GM12878 (cell line): ENCODE measurements around the gene NCR3LG1. TPM values are rescaled to one million over a fixed set of nuclear protein-coding genes. Genes with fewer than 3 reads are reported as not detected.

ENCODE experiments used
- ATAC-seq: fragments of 200-7000 bp; cut with Tn5 transposase; 3 replicates; pipeline ENCODE4 v1.9.1; 2020; ENCODE audit warnings: mild to moderate bottlenecking, moderate library complexity
- BruUV-seq: library from RNA; stranded (reverse); fragments of 400-500 nt; replicated peaks from 2 replicates; lab custom pipeline; 2021; lab: Mats Ljungman, UMichigan
- CTCF ChIA-PET: fragments of 300-600 bp; sonication (Branson Sonifier 250); formaldehyde crosslinking; extraction: SDS; loops from one replicate; lab custom pipeline; 2021; ENCODE audit warnings: inconsistent platforms; lab: Yijun Ruan, JAX
- POLR2A ChIA-PET: fragments of 350-600 bp; formaldehyde crosslinking; extraction: SDS; loops from one replicate; lab custom pipeline; 2021; ENCODE audit warnings: inconsistent platforms; lab: Charles Lee
- RAD21 ChIA-PET: fragments of 300-600 bp; sonication (Branson Sonifier 250); formaldehyde crosslinking; loops from one replicate; lab custom pipeline; 2023; ENCODE audit warnings: antibody characterized with exemption; ENCODE audit not compliant: unreplicated experiment; lab: Charles Lee
- SMC1A ChIA-PET: fragments of 300-600 bp; sonication (Branson Sonifier 250); formaldehyde crosslinking; loops from one replicate; lab custom pipeline; 2023; ENCODE audit not compliant: unreplicated experiment, uncharacterized antibody; lab: Charles Lee
- DNase-seq: peaks from one replicate; pipeline ENCODE4 v3.0.0-alpha.2; 2011; ENCODE audit warnings: low read depth, low spot score
- FAIRE-seq: peaks from 3 replicates; lab custom pipeline; 2011; peaks lifted over from hg19 to GRCh38; lab: Jason Lieb, UNC
- H2AFZ ChIP-seq: 2 replicates; pipeline ENCODE4 v1.6.0; 2011; ENCODE audit warnings: low read depth, low read length, control low read depth; ENCODE audit not compliant: control insufficient read depth
- H3K27ac ChIP-seq: 2 replicates; pipeline ENCODE4 v1.5.1; 2011; ENCODE audit warnings: control low read depth; ENCODE audit not compliant: control insufficient read depth, insufficient read depth
- H3K27me3 ChIP-seq, 2 experiments: replicated peaks in 1 of 2; 2 replicates each; pipeline versions ENCODE4 v1.6.0 to v1.6.1; 2011; ENCODE audit warnings: low read length in 1 of 2; ENCODE audit not compliant: control insufficient read depth in 2 of 2, insufficient read depth in 2 of 2
- H3K36me3 ChIP-seq, 2 experiments: 2 replicates each; pipeline ENCODE4 v1.5.1; 2011; ENCODE audit warnings: low read length in 1 of 2; ENCODE audit not compliant: control insufficient read depth in 2 of 2, insufficient read depth in 2 of 2
- H3K4me1 ChIP-seq: 2 replicates; pipeline ENCODE4 v1.6.1; 2011; ENCODE audit warnings: mild to moderate bottlenecking, low read length, moderate library complexity, mixed read lengths; ENCODE audit not compliant: control insufficient read depth, insufficient read depth
- H3K4me2 ChIP-seq: 2 replicates; pipeline ENCODE4 v1.6.0; 2011; ENCODE audit warnings: control low read depth; ENCODE audit not compliant: control insufficient read depth, insufficient read depth
- H3K4me3 ChIP-seq: fragments of 200-600 bp; sonication (generic); 2 replicates; pipeline ENCODE4 v1.5.1; 2016
- H3K79me2 ChIP-seq: 2 replicates; pipeline ENCODE4 v1.6.0; 2011; ENCODE audit warnings: low read length; ENCODE audit not compliant: control insufficient read depth, insufficient read depth
- H3K9ac ChIP-seq: 2 replicates; pipeline ENCODE4 v1.8.0; 2011; ENCODE audit warnings: low read length, control low read depth, mixed read lengths; ENCODE audit not compliant: control insufficient read depth, insufficient read depth
- H3K9me3 ChIP-seq: replicated peaks from 3 replicates; pipeline ENCODE4 v1.5.1; 2011; ENCODE audit warnings: mild to moderate bottlenecking, low read length; ENCODE audit not compliant: control insufficient read depth, insufficient read depth
- H4K20me1 ChIP-seq: 2 replicates; pipeline ENCODE4 v1.6.0; 2011; ENCODE audit not compliant: control insufficient read depth, insufficient read depth
- BMI1 ChIP-seq: fragments of 450-650 bp; IDR thresholded peaks from 2 replicates; pipeline ENCODE4 v1.6.1; 2016; ENCODE audit warnings: mild to moderate bottlenecking, moderate library complexity, borderline replicate concordance
- EED ChIP-seq: sonication (generic); IDR thresholded peaks from 2 replicates; pipeline ENCODE4 v1.6.1; 2016; ENCODE audit warnings: antibody characterized with exemption, low read depth
- IRF4 ChIP-seq: IDR thresholded peaks from 2 replicates; pipeline ENCODE4 v1.6.1; 2011; ENCODE audit warnings: low read depth, low read length
- KAT2A ChIP-seq: conservative IDR thresholded peaks from 2 replicates; pipeline ENCODE4 v1.6.1; 2011; ENCODE audit warnings: low read depth, low read length; ENCODE audit not compliant: control insufficient read depth
- KLF5 ChIP-seq: fragments of 450-650 bp; IDR thresholded peaks from 2 replicates; pipeline ENCODE4 v1.6.1; 2014; ENCODE audit warnings: mild to moderate bottlenecking; ENCODE audit not compliant: partially characterized antibody
- MYC ChIP-seq: IDR thresholded peaks from 2 replicates; pipeline ENCODE4 v1.6.1; 2011; ENCODE audit warnings: mild to moderate bottlenecking, low read length, moderate library complexity, inconsistent platforms; ENCODE audit not compliant: insufficient read depth, insufficient replicate concordance, insufficient read length, severe bottlenecking
- RBBP5 ChIP-seq: fragments of 200-600 bp; sonication (generic); conservative IDR thresholded peaks from 2 replicates; pipeline ENCODE4 v1.6.1; 2016
- RFX5 ChIP-seq: IDR thresholded peaks from 2 replicates; pipeline ENCODE4 v1.6.1; 2011; ENCODE audit warnings: low read depth, low read length, improper control_type of control experiment
- SMAD5 ChIP-seq: IDR thresholded peaks from 2 replicates; pipeline ENCODE4 v1.6.1; 2016; ENCODE audit warnings: antibody characterized with exemption, low read depth
- SPI1 ChIP-seq: IDR thresholded peaks from 2 replicates; pipeline ENCODE4 v1.6.1; 2011; ENCODE audit warnings: low read depth, mild to moderate bottlenecking, low read length, moderate library complexity, borderline replicate concordance; ENCODE audit not compliant: insufficient read depth
- TARDBP ChIP-seq: IDR thresholded peaks from 2 replicates; pipeline ENCODE4 v1.6.1; 2016; ENCODE audit warnings: borderline replicate concordance
- ZNF217 ChIP-seq: fragments of 450-650 bp; IDR thresholded peaks from 2 replicates; pipeline ENCODE4 v1.6.1; 2017; ENCODE audit warnings: antibody characterized with exemption, mild to moderate bottlenecking
- ZNF622 ChIP-seq: fragments of 450-650 bp; IDR thresholded peaks from 2 replicates; pipeline ENCODE4 v1.6.1; 2017; ENCODE audit warnings: mild to moderate bottlenecking, inconsistent platforms
- WGBS: methylation state at CpG from one replicate; pipeline ENCODE4 v1.1.6; 2016; ENCODE audit warnings: low lambda C conversion rate; ENCODE audit not compliant: insufficient replicate concordance, insufficient coverage; ENCODE audit errors: missing lambda C conversion rate; 5-methylcytosine and 5-hydroxymethylcytosine counted together
- in situ Hi-C: fragments of 300-500 bp; cut with MboI; formaldehyde crosslinking; loops from 9 replicates; pipeline ENCODE4 v1.14.3; 2018; ENCODE audit warnings: mixed read lengths
- intact Hi-C: fragments of 100-400 bp; cut with micrococcal nuclease; formaldehyde crosslinking; loops from one replicate; pipeline ENCODE4 v1.14.2; 2022; ENCODE audit not compliant: unreplicated experiment
- polyA plus RNA-seq, 11 experiments: library from polyadenylated mRNA; depleted of rRNA in 4 of 11; unstranded in 6 of 11; stranded (reverse) in 5 of 11; fragments of >200 nt; fragmentation: Nextera tagmentation in 4 of 11; fragmentation: Illumina TruSeq in 1 of 11; extraction: Ambion mirVana in 4 of 11; extraction: Trizol in 1 of 11; gene quantifications; 1 replicate in 1 of 11; 2 replicates in 10 of 11; pipeline versions ENCODE4 v1.2.1 to v1.2.3, GENCODE V29; 2011 to 2016; ENCODE audit warnings: inconsistent platforms in 2 of 11, missing spikeins in 2 of 11, low read depth in 1 of 11
- total RNA-seq, 4 experiments: library from RNA; depleted of rRNA in 3 of 4; stranded (reverse); fragments of >200 nt in 3 of 4; fragmentation: Illumina TruSeq in 1 of 4; extraction: Trizol in 1 of 4; gene quantifications; 2 replicates each; pipeline versions ENCODE4 v1.2.1 to v1.2.3, GENCODE V29; 2013 to 2021
- TF ChIP-seq, protein P1 (sequence below): IDR thresholded peaks from 2 replicates; pipeline ENCODE4 v1.6.1; 2011; ENCODE audit warnings: borderline replicate concordance, low read depth, mild to moderate bottlenecking, moderate library complexity, mixed read lengths, low read length; ENCODE audit not compliant: insufficient read depth; ENCODE audit errors: extremely low read length
- TF ChIP-seq, protein P2 (sequence below): fragments of 150-350 bp; IDR thresholded peaks from 2 replicates; pipeline ENCODE4 v1.6.1; 2014; ENCODE audit warnings: mild to moderate bottlenecking, low read depth, low read length
- TF ChIP-seq, protein P3 (sequence below): IDR thresholded peaks from 2 replicates; pipeline ENCODE4 v1.6.1; 2012; ENCODE audit warnings: low read depth, low read length, improper control_type of control experiment
- TF ChIP-seq, protein P4 (sequence below): fragments of 450-650 bp; IDR thresholded peaks from 2 replicates; pipeline ENCODE4 v1.6.1; 2017; ENCODE audit warnings: mild to moderate bottlenecking
- TF ChIP-seq, protein P5 (sequence below): fragments of 450-650 bp; IDR thresholded peaks from 2 replicates; pipeline ENCODE4 v1.6.1; 2017; ENCODE audit warnings: mild to moderate bottlenecking, low read depth, inconsistent platforms; ENCODE audit not compliant: poor library complexity, severe bottlenecking

The NCR3LG1 gene
- total and polyA plus RNA-seq, 10 of the 15 experiments (the other 5 are each of a cell fraction or from before 2014, with no cell fraction given), result under 0.01 to 0.18 (median 0.11) TPM; not detected in 2

DNA sequence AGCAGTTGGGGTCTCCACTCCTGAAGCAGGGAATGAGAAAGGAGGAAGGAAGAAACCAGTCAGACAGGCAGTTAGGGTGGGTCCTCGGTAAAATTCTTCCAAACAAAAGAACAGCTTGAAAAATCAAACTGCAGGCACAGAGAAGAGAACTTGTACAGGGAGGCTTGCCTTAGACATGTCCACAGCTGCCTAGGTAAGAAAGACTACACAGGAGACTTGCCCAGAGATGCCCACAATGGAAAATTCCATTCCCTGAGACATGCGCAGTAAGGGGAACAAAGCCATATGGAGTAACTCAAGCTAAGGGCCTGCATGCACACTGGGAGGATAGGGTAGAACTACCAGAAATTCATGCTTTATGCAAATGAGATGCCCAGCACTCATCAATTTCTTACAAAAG lies 27.1 kb downstream of the NCR3LG1 start:
- TF ChIP-seq SPI1 (no peak), KAT2A (no peak), ZNF622 (no peak), BMI1 (no peak), ZNF217 (no peak), KLF5 (no peak), RFX5 (no peak), IRF4 (no peak), RBBP5 (no peak), EED (no peak), MYC (no peak), TARDBP (no peak), SMAD5 (no peak)
- TF ChIP-seq, protein P1, sequence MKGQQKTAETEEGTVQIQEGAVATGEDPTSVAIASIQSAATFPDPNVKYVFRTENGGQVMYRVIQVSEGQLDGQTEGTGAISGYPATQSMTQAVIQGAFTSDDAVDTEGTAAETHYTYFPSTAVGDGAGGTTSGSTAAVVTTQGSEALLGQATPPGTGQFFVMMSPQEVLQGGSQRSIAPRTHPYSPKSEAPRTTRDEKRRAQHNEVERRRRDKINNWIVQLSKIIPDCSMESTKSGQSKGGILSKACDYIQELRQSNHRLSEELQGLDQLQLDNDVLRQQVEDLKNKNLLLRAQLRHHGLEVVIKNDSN, result no peak
- TF ChIP-seq, protein P2, sequence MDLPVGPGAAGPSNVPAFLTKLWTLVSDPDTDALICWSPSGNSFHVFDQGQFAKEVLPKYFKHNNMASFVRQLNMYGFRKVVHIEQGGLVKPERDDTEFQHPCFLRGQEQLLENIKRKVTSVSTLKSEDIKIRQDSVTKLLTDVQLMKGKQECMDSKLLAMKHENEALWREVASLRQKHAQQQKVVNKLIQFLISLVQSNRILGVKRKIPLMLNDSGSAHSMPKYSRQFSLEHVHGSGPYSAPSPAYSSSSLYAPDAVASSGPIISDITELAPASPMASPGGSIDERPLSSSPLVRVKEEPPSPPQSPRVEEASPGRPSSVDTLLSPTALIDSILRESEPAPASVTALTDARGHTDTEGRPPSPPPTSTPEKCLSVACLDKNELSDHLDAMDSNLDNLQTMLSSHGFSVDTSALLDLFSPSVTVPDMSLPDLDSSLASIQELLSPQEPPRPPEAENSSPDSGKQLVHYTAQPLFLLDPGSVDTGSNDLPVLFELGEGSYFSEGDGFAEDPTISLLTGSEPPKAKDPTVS, result no peak
- TF ChIP-seq, protein P3, sequence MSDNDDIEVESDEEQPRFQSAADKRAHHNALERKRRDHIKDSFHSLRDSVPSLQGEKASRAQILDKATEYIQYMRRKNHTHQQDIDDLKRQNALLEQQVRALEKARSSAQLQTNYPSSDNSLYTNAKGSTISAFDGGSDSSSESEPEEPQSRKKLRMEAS, result no peak
- TF ChIP-seq, protein P4, sequence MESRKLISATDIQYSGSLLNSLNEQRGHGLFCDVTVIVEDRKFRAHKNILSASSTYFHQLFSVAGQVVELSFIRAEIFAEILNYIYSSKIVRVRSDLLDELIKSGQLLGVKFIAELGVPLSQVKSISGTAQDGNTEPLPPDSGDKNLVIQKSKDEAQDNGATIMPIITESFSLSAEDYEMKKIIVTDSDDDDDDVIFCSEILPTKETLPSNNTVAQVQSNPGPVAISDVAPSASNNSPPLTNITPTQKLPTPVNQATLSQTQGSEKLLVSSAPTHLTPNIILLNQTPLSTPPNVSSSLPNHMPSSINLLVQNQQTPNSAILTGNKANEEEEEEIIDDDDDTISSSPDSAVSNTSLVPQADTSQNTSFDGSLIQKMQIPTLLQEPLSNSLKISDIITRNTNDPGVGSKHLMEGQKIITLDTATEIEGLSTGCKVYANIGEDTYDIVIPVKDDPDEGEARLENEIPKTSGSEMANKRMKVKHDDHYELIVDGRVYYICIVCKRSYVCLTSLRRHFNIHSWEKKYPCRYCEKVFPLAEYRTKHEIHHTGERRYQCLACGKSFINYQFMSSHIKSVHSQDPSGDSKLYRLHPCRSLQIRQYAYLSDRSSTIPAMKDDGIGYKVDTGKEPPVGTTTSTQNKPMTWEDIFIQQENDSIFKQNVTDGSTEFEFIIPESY, result no peak
- TF ChIP-seq, protein P5, sequence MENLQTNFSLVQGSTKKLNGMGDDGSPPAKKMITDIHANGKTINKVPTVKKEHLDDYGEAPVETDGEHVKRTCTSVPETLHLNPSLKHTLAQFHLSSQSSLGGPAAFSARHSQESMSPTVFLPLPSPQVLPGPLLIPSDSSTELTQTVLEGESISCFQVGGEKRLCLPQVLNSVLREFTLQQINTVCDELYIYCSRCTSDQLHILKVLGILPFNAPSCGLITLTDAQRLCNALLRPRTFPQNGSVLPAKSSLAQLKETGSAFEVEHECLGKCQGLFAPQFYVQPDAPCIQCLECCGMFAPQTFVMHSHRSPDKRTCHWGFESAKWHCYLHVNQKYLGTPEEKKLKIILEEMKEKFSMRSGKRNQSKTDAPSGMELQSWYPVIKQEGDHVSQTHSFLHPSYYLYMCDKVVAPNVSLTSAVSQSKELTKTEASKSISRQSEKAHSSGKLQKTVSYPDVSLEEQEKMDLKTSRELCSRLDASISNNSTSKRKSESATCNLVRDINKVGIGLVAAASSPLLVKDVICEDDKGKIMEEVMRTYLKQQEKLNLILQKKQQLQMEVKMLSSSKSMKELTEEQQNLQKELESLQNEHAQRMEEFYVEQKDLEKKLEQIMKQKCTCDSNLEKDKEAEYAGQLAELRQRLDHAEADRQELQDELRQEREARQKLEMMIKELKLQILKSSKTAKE, result no peak
- no peak overlapping the region for H3K27ac ChIP-seq
- intact Hi-C loops (no loop called here), in situ Hi-C loops (no loop called here)
- H3K4me3 ChIP-seq, result no peak overlapping the region
- peaks cover 4% of the 10 kb centered on the region; the same call in 2 of the 3 replicates for H3K9me3 ChIP-seq
- H3K4me1 ChIP-seq, result no peaks in the 10 kb centered on the region
- no peak overlapping the region for H3K4me2 ChIP-seq
- ChIA-PET POLR2A (no interaction called here), SMC1A (interaction anchor here (1.7 kb wide), 1 partner anchor 53 kb away, joined by 3 read pairs; no protein-coding TSS in a partner anchor), CTCF (interaction anchor here (1.1 to 1.2 kb wide), 2 partner anchors 126 to 147 kb away, joined by 3 to 4 read pairs; no protein-coding TSS in a partner anchor), RAD21 (no interaction called here)
- no peaks in the 10 kb centered on the region; the same call in 1 of the 2 replicates for H4K20me1 ChIP-seq
- FAIRE-seq (no peak), ATAC-seq (no peak), DNase-seq (no peak)
- H3K9ac ChIP-seq, result no peak overlapping the region
- no peaks in the 10 kb centered on the region for H3K36me3 ChIP-seq
- BruUV-seq, result no TSS peak
- H3K79me2 ChIP-seq, result no peaks in the 10 kb centered on the region
- 94% methylated on average over 2 of the region's 2 CpGs for WGBS
- peaks cover 0 to 2% of the 10 kb centered on the region in 2 experiments; a peak in 1 of 4 replicates for H3K27me3 ChIP-seq
- no peak overlapping the region for H2AFZ ChIP-seq
